HG03460 (cell line): Measurements from ENCODE around the gene SVIL.
"Not testable (repeated sequence)": the region's sequence is repeated elsewhere in the genome, so short reads cannot be mapped to it uniquely, and the experiment has no call there.

Experiments
- ATAC-seq: cut with Tn5 transposase; IDR thresholded peaks from one replicate; pipeline ENCODE4 v1.9.1; 2021; ENCODE audit not compliant: unreplicated experiment

SVIL gene

GRCh38 chr10:29607576-29607975, 27.2 kb downstream of the SVIL start:
- no peak for ATAC-seq

- not testable (repeated sequence) for ATAC-seq
Measured at GRCh38 chr10:29606693-29607092, 28.1 kb downstream of the SVIL start.

- no peak for ATAC-seq
Measured at GRCh38 chr10:29604291-29604825, 30.4 kb downstream of the SVIL start.

GRCh38 chr10:29603223-29603896, 31.4 kb downstream of the SVIL start:
- no peak for ATAC-seq

GRCh38 chr10:29600821-29601220, 34.0 kb downstream of the SVIL start:
- ATAC-seq: no peak

- no peak for ATAC-seq
Measured at GRCh38 chr10:29600067-29600466, 34.7 kb downstream of the SVIL start.

- no peak for ATAC-seq
Measured at GRCh38 chr10:29598851-29599311, 35.9 kb downstream of the SVIL start.

- ATAC-seq: no peak
Measured at GRCh38 chr10:29596826-29597225, 37.9 kb downstream of the SVIL start.

GRCh38 chr10:29596356-29596755, 38.4 kb downstream of the SVIL start:
- no peak for ATAC-seq

GRCh38 chr10:29595636-29596225, 39.0 kb downstream of the SVIL start:
- ATAC-seq: no peak

- ATAC-seq: no peak
Measured at GRCh38 chr10:29595146-29595545, 39.6 kb downstream of the SVIL start.

- no peak for ATAC-seq
Measured at GRCh38 chr10:29591651-29591968, 43.2 kb downstream of the SVIL start.

GRCh38 chr10:29590915-29591650, 43.7 kb downstream of the SVIL start:
- no peak for ATAC-seq

GRCh38 chr10:29588629-29589421, 45.9 kb downstream of the SVIL start:
- ATAC-seq: no peak

- ATAC-seq: not testable (repeated sequence)
Measured at GRCh38 chr10:29587750-29588628, 46.8 kb downstream of the SVIL start.

GRCh38 chr10:29587102-29587749, 47.5 kb downstream of the SVIL start:
- ATAC-seq: not testable (repeated sequence)

- no peak for ATAC-seq
Measured at GRCh38 chr10:29586509-29586908, 48.3 kb downstream of the SVIL start.

GRCh38 chr10:29585488-29585976, 49.2 kb downstream of the SVIL start:
- ATAC-seq: no peak

- no peak for ATAC-seq
Measured at GRCh38 chr10:29584436-29584835, 50.3 kb downstream of the SVIL start.
